Measurements from ENCODE around the gene MCM3AP. TPM values are rescaled to one million over a fixed set of nuclear protein-coding genes. Genes with fewer than 3 reads are reported as not detected.

MCM3AP gene
- total and polyA plus RNA-seq, 9 of the 15 experiments (the other 6 are each of a cell fraction or from before 2014, with no cell fraction given): 6.5 to 179 (median 69.6) TPM

GRCh38 chr21:46223217-46223616 is 62.2 kb downstream of the MCM3AP start:
- POLR2A ChIA-PET: no interaction called here
- Histone ChIP-seq H3K9me3 (replicated peaks; ENCODE audit: control insufficient read depth, insufficient read depth, low read depth, low read length) (no peaks in the 10 kb centered on the region), H3K4me1 (replicated peaks in 1 of 2; ENCODE audit: control insufficient read depth in 2 of 2, insufficient read depth in 2 of 2, low read length in 2 of 2) (peaks cover 20 to 22% of the 10 kb centered on the region in 2 experiments; a peak in 4 of 5 replicates), H3K4me2 (ENCODE audit: insufficient read depth, low read length) (no peak overlapping the region), H3K27me3 (ENCODE audit: control insufficient read depth in 2 of 2, insufficient read depth in 2 of 2, low read length in 2 of 2) (no peaks in the 10 kb centered on the region), H3K9me1 (ENCODE audit: control insufficient read depth, insufficient read depth, low read length) (peaks cover 5% of the 10 kb centered on the region), H3K27ac (ENCODE audit: extremely low read depth, low read depth, low read length) (no peak overlapping the region), H4K20me1 (replicated peaks; ENCODE audit: control insufficient read depth, insufficient read depth, low read length) (peaks cover 13% of the 10 kb centered on the region; the same call in 1 of the 2 replicates), H3K4me3 (no peak overlapping the region), H3K36me3 (ENCODE audit: control insufficient read depth, insufficient read depth, low read length) (peaks cover 68% of the 10 kb centered on the region; the same call in 2 of the 3 replicates), H3K79me2 (ENCODE audit: control insufficient read depth, insufficient read depth, low read length) (peaks cover 60% of the 10 kb centered on the region), H2AFZ (ENCODE audit: low read depth, low read length) (no peak overlapping the region), H3K9ac (ENCODE audit: insufficient read depth in 1 of 2, low read depth in 2 of 2, low read length in 2 of 2) (no peak overlapping the region)
- CTCF ChIA-PET (ENCODE audit: low intra/inter-chr PET ratio): no interaction called here
- intact Hi-C loops (cut with micrococcal nuclease) (loop anchor here (10.0 kb wide), 2 partner anchors 182 to 232 kb away; partner anchors contain the start of gene DIP2A), in situ Hi-C loops (cut with MboI) (no loop called here)
- no TSS peak for BruUV-seq (replicated peaks)
- no peak for DNase-seq (ENCODE audit: extremely low read depth in 1 of 4, low spot score in 3 of 4)
- no peak for ATAC-seq
- 97% methylated on average over 7 of the region's 7 CpGs for WGBS (ENCODE audit: insufficient coverage, low coverage, missing lambda C conversion rate)
- no peak for TF ChIP-seq STAT6 (CRISPR knock-in tag; IDR thresholded peaks at IDR 0.05)
- no peak for TF ChIP-seq HEY1 (CRISPR knock-in tag; IDR thresholded peaks at IDR 0.05; ENCODE audit: borderline replicate concordance)
- TF ChIP-seq ARHGAP35 (IDR thresholded peaks at IDR 0.05; ENCODE audit: partially characterized antibody): no peak
- TF ChIP-seq NR1H2 (CRISPR knock-in tag; IDR thresholded peaks at IDR 0.05): no peak
- no peak for TF ChIP-seq KAT8 (IDR thresholded peaks at IDR 0.05; ENCODE audit: low read depth)
- no peak for TF ChIP-seq BMI1 (IDR thresholded peaks at IDR 0.05; ENCODE audit: low read length)
- no peak for TF ChIP-seq MYBL2 (IDR thresholded peaks at IDR 0.05; ENCODE audit: low read depth)
- TF ChIP-seq MYBL2 (CRISPR knock-in tag; IDR thresholded peaks at IDR 0.05; ENCODE audit: borderline replicate concordance): no peak
- no peak for TF ChIP-seq JUN (IDR thresholded peaks at IDR 0.05; ENCODE audit: borderline replicate concordance, low read depth, low read length)
- no peak for TF ChIP-seq JUN (CRISPR knock-in tag; IDR thresholded peaks at IDR 0.05; ENCODE audit: borderline replicate concordance)
- no peak for TF ChIP-seq NCOA6 (IDR thresholded peaks at IDR 0.05)
- TF ChIP-seq ZNF785 (CRISPR knock-in tag; IDR thresholded peaks at IDR 0.05): no peak
- TF ChIP-seq MBD1 (CRISPR knock-in tag; IDR thresholded peaks at IDR 0.05): no peak
- no peak for TF ChIP-seq FOXJ3 (CRISPR knock-in tag; IDR thresholded peaks at IDR 0.05)
- no peak for TF ChIP-seq ARID1B (IDR thresholded peaks at IDR 0.05)
- TF ChIP-seq THAP7 (CRISPR knock-in tag; IDR thresholded peaks at IDR 0.05): no peak
- FAIRE-seq: no peak

Measured in K562 (cell line).